SK-N-SH treated with all-trans-retinoic acid at 6 μM for 48 hours (cell line): ENCODE data around the gene EIF4ENIF1.

ENCODE experiments used
- ATAC-seq: fragments of 200-7000 bp; cut with Tn5 transposase; 3 replicates; pipeline ENCODE4 v1.9.1; 2020; ENCODE audit warnings: mild to moderate bottlenecking, moderate library complexity
- CREB5 ChIP-seq: fragments of 250-450 bp; sonication (Bioruptor Pico); IDR thresholded peaks from 2 replicates; pipeline ENCODE4 v1.5.1; 2020; ENCODE audit warnings: low read depth, mild to moderate bottlenecking, moderate library complexity
- CSDC2 ChIP-seq: fragments of 250-450 bp; sonication (Bioruptor Pico); IDR thresholded peaks from 2 replicates; pipeline ENCODE4 v1.5.0; 2020; ENCODE audit warnings: mild to moderate bottlenecking, moderate library complexity
- CSRNP3 ChIP-seq: fragments of 250-450 bp; sonication (Bioruptor Pico); IDR thresholded peaks from 2 replicates; pipeline ENCODE4 v1.5.1; 2021; ENCODE audit warnings: mild to moderate bottlenecking, moderate library complexity
- ESRRG ChIP-seq: fragments of 250-450 bp; sonication (Bioruptor Pico); IDR thresholded peaks from 2 replicates; pipeline ENCODE4 v1.6.1; 2021; ENCODE audit warnings: mild to moderate bottlenecking
- GLIS3 ChIP-seq: fragments of 250-450 bp; sonication (Bioruptor Pico); IDR thresholded peaks from 2 replicates; pipeline ENCODE4 v1.5.0; 2020; ENCODE audit warnings: mild to moderate bottlenecking, moderate library complexity
- ISL1 ChIP-seq: fragments of 250-450 bp; sonication (Bioruptor Pico); IDR thresholded peaks from 2 replicates; pipeline ENCODE4 v2.1.2; 2022; ENCODE audit warnings: mild to moderate bottlenecking, moderate library complexity
- PATZ1 ChIP-seq: fragments of 250-450 bp; sonication (Bioruptor Pico); IDR thresholded peaks from 2 replicates; pipeline ENCODE4 v1.8.0; 2020; ENCODE audit warnings: mild to moderate bottlenecking, moderate library complexity, borderline replicate concordance
- POU6F1 ChIP-seq: fragments of 250-450 bp; sonication (Bioruptor Pico); IDR thresholded peaks from 2 replicates; pipeline ENCODE4 v1.8.0; 2021; ENCODE audit warnings: low read depth, mild to moderate bottlenecking, moderate library complexity, borderline replicate concordance
- PPARA ChIP-seq: fragments of 250-450 bp; sonication (Bioruptor Pico); IDR thresholded peaks from 2 replicates; pipeline ENCODE4 v1.5.0; 2020; ENCODE audit warnings: mild to moderate bottlenecking, borderline replicate concordance
- RARB ChIP-seq: fragments of 250-450 bp; sonication (Bioruptor Pico); IDR thresholded peaks from 2 replicates; pipeline ENCODE4 v1.8.0; 2021; ENCODE audit warnings: mild to moderate bottlenecking, moderate library complexity
- SNAI2 ChIP-seq: fragments of 250-450 bp; sonication (Bioruptor Pico); IDR thresholded peaks from 2 replicates; pipeline ENCODE4 v1.5.0; 2020; ENCODE audit warnings: mild to moderate bottlenecking, moderate library complexity
- TCF4 ChIP-seq: fragments of 250-450 bp; sonication (Bioruptor Pico); IDR thresholded peaks from 2 replicates; pipeline ENCODE4 v1.8.0; 2021; ENCODE audit warnings: mild to moderate bottlenecking, moderate library complexity, borderline replicate concordance
- TSHZ2 ChIP-seq: fragments of 250-450 bp; sonication (Bioruptor Pico); IDR thresholded peaks from 2 replicates; pipeline ENCODE4 v1.5.0; 2020; ENCODE audit warnings: mild to moderate bottlenecking, moderate library complexity
- ZC3H10 ChIP-seq: fragments of 250-450 bp; sonication (Bioruptor Pico); IDR thresholded peaks from 2 replicates; pipeline ENCODE4 v1.5.1; 2021; ENCODE audit warnings: mild to moderate bottlenecking, moderate library complexity
- ZFP3 ChIP-seq: fragments of 250-450 bp; sonication (Bioruptor Pico); IDR thresholded peaks from 2 replicates; pipeline ENCODE4 v1.5.0; 2020; ENCODE audit warnings: mild to moderate bottlenecking, moderate library complexity
- ZNF565 ChIP-seq: fragments of 450-650 bp; formaldehyde crosslinking; conservative IDR thresholded peaks from 2 replicates; pipeline ENCODE4 v1.5.0; 2020; ENCODE audit warnings: low read depth, mild to moderate bottlenecking, moderate library complexity

Gene EIF4ENIF1

GRCh38 chr22:31537019-31537535 lies 47.4 kb upstream of the EIF4ENIF1 start:
- ATAC-seq = no peak

GRCh38 chr22:31533374-31533773 lies 43.7 kb upstream of the EIF4ENIF1 start:
- ATAC-seq = no peak
- TF ChIP-seq ZNF565 (no peak), CREB5 (no peak), CSRNP3 (CRISPR knock-in tag) (no peak), RARB (CRISPR knock-in tag) (no peak), PATZ1 (CRISPR knock-in tag) (no peak), ESRRG (CRISPR knock-in tag) (no peak), POU6F1 (CRISPR knock-in tag) (no peak), ZC3H10 (CRISPR knock-in tag) (no peak), ISL1 (CRISPR knock-in tag) (no peak), TCF4 (CRISPR knock-in tag) (no peak), ZFP3 (CRISPR knock-in tag) (no peak), TSHZ2 (no peak), PPARA (CRISPR knock-in tag) (no peak), CSDC2 (no peak), SNAI2 (CRISPR knock-in tag) (no peak), GLIS3 (CRISPR knock-in tag) (no peak)

More at GRCh38 chr22:31537019-31537535, 47.4 kb upstream of the EIF4ENIF1 start:
- TF ChIP-seq ZC3H10 (CRISPR knock-in tag) (no peak), GLIS3 (CRISPR knock-in tag) (no peak), SNAI2 (CRISPR knock-in tag) (no peak)

- ATAC-seq = peak; percentile 90
- TF ChIP-seq CSRNP3 (CRISPR knock-in tag) (0 out of 2 replicates have a peak, but pooled peaks have one; percentile 24), ISL1 (CRISPR knock-in tag) (peak; percentile 90), GLIS3 (CRISPR knock-in tag) (no peak), TCF4 (CRISPR knock-in tag) (peak; percentile 52; the same call in 1 of the 2 replicates), SNAI2 (CRISPR knock-in tag) (0 out of 2 replicates have a peak, but pooled peaks have one; percentile 24)
Observed at GRCh38 chr22:31532060-31532459, 42.4 kb upstream of the EIF4ENIF1 start.

- TF ChIP-seq ISL1 (CRISPR knock-in tag) = peak; percentile 51
- TF ChIP-seq POU6F1 (CRISPR knock-in tag) = no peak
- TF ChIP-seq GLIS3 (CRISPR knock-in tag) = no peak
- peak; percentile 60 for ATAC-seq
Observed at GRCh38 chr22:31530823-31531195, 41.2 kb upstream of the EIF4ENIF1 start.
